Uterus (tissue), 2 donors: ENCODE measurements around the gene GRPR.

Source experiments
- CTCF ChIP-seq, 4 experiments: fragments of 200-600 bp in 2 of 4; fragments of 450-650 bp in 2 of 4; sonication (generic) in 2 of 4; IDR thresholded peaks; one replicate each; pipeline ENCODE4 v1.5.1; 2016 to 2019; ENCODE audit warnings: antibody characterized with exemption in 4 of 4, mild to moderate bottlenecking in 2 of 4, moderate library complexity in 1 of 4
- POLR2A ChIP-seq, 2 donors: fragments of 450-650 bp; IDR thresholded peaks; one replicate each; pipeline ENCODE4 v1.6.1; 2016; ENCODE audit warnings: antibody characterized with exemption in 2 of 2, mild to moderate bottlenecking in 1 of 2, moderate library complexity in 1 of 2

DNA sequence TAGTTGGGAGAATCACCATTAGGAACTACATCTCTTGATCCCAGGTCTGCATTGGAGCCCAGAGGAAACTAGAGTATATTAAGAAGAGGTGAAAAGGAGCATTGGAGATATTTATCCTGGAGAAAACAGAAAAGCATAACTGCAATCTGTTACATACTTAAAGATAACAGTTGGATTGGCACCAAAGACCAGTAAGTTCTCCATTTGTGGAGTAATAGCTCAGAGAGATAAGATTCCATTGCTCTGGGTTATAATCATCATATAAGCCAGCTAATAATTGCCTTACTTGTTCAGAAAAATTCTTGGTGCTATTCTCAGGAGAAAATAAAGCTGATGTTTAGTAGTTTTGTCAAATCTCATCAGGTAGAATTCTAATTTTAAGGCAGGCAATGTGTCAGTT lies 20.6 kb downstream of the GRPR start:
- no peak for TF ChIP-seq CTCF (IDR thresholded peaks at IDR 0.05)
- TF ChIP-seq POLR2A (IDR thresholded peaks at IDR 0.05): no peak
